K562 (cell line): ENCODE data around the gene ATG7. TPM values are rescaled to one million over a fixed set of nuclear protein-coding genes. Genes with fewer than 3 reads are reported as not detected.

ENCODE experiments used
- ATAC-seq: fragments of 200-7000 bp; cut with Tn5 transposase; 3 replicates; pipeline ENCODE4 v1.9.1; 2020; ENCODE audit warnings: moderate library complexity
- BruUV-seq: library from RNA; stranded (reverse); fragments of 400-500 nt; replicated peaks from 2 replicates; lab custom pipeline; 2021; lab: Mats Ljungman, UMichigan
- CTCF ChIA-PET: fragments of 300-600 bp; formaldehyde crosslinking; extraction: SDS; loops from one replicate; lab custom pipeline; 2021; ENCODE audit warnings: low intra/inter-chr PET ratio; lab: Yijun Ruan, JAX
- POLR2A ChIA-PET: fragments of 300-600, 350-650 bp; sonication (Branson Sonifier 250); formaldehyde crosslinking; extraction: SDS; loops from one replicate; lab custom pipeline; 2021; ENCODE audit warnings: antibody characterized with exemption, inconsistent platforms; lab: Yijun Ruan, JAX
- DNase-seq, 4 experiments: peaks; one replicate each; pipeline versions ENCODE4 v3.0.0 to v3.0.0-alpha.2; 2011 to 2018; ENCODE audit warnings: low spot score in 3 of 4, mixed read lengths in 3 of 4; ENCODE audit errors: extremely low read depth in 1 of 4
- FAIRE-seq: peaks from 2 replicates; lab custom pipeline; 2011; peaks lifted over from hg19 to GRCh38; lab: Jason Lieb, UNC
- H2AFZ ChIP-seq: 2 replicates; pipeline ENCODE4 v1.6.0; 2011; ENCODE audit warnings: low read depth, low read length, control low read depth, inconsistent platforms
- H3K27ac ChIP-seq: fragments of 200-600 bp; 3 replicates; pipeline ENCODE4 v1.8.0; 2011; ENCODE audit warnings: low read depth, mild to moderate bottlenecking, control low read depth, inconsistent platforms, low read length, moderate library complexity, mixed read lengths; ENCODE audit errors: extremely low read depth
- H3K27me3 ChIP-seq, 2 experiments: fragments of 300-600 bp in 1 of 2; 2 replicates in 1 of 2; 3 replicates in 1 of 2; pipeline versions ENCODE4 v1.6.0 to v1.8.0; 2011; ENCODE audit warnings: inconsistent platforms in 2 of 2, low read length in 2 of 2, mild to moderate bottlenecking in 1 of 2, mixed read lengths in 1 of 2, moderate library complexity in 1 of 2; ENCODE audit not compliant: control insufficient read depth in 2 of 2, insufficient read depth in 2 of 2
- H3K36me3 ChIP-seq: fragments of 300-600 bp; 3 replicates; pipeline ENCODE4 v1.8.0; 2011; ENCODE audit warnings: mild to moderate bottlenecking, low read length, inconsistent platforms; ENCODE audit not compliant: control insufficient read depth, insufficient read depth
- H3K4me1 ChIP-seq, 2 experiments: fragments of 200-600 bp in 1 of 2; replicated peaks in 1 of 2; 2 replicates in 1 of 2; 3 replicates in 1 of 2; pipeline versions ENCODE4 v1.5.1 to v1.8.0; 2011; ENCODE audit warnings: inconsistent platforms in 2 of 2, low read length in 2 of 2, mild to moderate bottlenecking in 1 of 2, mixed read lengths in 1 of 2, moderate library complexity in 1 of 2; ENCODE audit not compliant: control insufficient read depth in 2 of 2, insufficient read depth in 2 of 2
- H3K4me2 ChIP-seq: 2 replicates; pipeline ENCODE4 v1.6.1; 2011; ENCODE audit warnings: low read length, control low read depth, inconsistent platforms, mixed read lengths; ENCODE audit not compliant: insufficient read depth
- H3K4me3 ChIP-seq: fragments of 200-600 bp; sonication (generic), shearing (Covaris generic); 2 replicates; pipeline ENCODE4 v1.5.1; 2016; ENCODE audit warnings: control low read depth, inconsistent platforms
- H3K79me2 ChIP-seq: fragments of 200-600 bp; 3 replicates; pipeline ENCODE4 v1.8.0; 2011; ENCODE audit warnings: low read length, inconsistent platforms; ENCODE audit not compliant: control insufficient read depth, insufficient read depth
- H3K9ac ChIP-seq, 2 experiments: 2 replicates each; pipeline versions ENCODE4 v1.6.0 to v1.6.1; 2011; ENCODE audit warnings: low read depth in 2 of 2, low read length in 2 of 2, control low read depth in 1 of 2, inconsistent platforms in 1 of 2, mild to moderate bottlenecking in 1 of 2, mixed read lengths in 1 of 2; ENCODE audit not compliant: insufficient read depth in 1 of 2
- H3K9me1 ChIP-seq: one replicate; pipeline ENCODE4 v1.6.0; 2011; ENCODE audit warnings: inconsistent platforms, mild to moderate bottlenecking, low read length, moderate library complexity; ENCODE audit not compliant: control insufficient read depth, insufficient read depth
- H3K9me3 ChIP-seq: replicated peaks from 2 replicates; pipeline ENCODE4 v1.5.1; 2011; ENCODE audit warnings: low read depth, low read length, inconsistent platforms; ENCODE audit not compliant: control insufficient read depth, insufficient read depth
- H4K20me1 ChIP-seq: replicated peaks from 2 replicates; pipeline ENCODE4 v1.6.1; 2011; ENCODE audit warnings: low read length, inconsistent platforms, mixed read lengths; ENCODE audit not compliant: control insufficient read depth, insufficient read depth
- CAMTA2 ChIP-seq: fragments of 250-450 bp; sonication (Bioruptor Pico); conservative IDR thresholded peaks from 2 replicates; pipeline ENCODE4 v1.5.1; 2022
- HDAC8 ChIP-seq: fragments of 450-650 bp; IDR thresholded peaks from 2 replicates; pipeline ENCODE4 v1.6.1; 2016; ENCODE audit warnings: mild to moderate bottlenecking, missing genetic modification characterization, moderate library complexity, missing compliant biosample characterization
- KAT7 ChIP-seq: sonication (generic); formaldehyde crosslinking; IDR thresholded peaks from 2 replicates; pipeline ENCODE4 v1.8.0; 2022; ENCODE audit warnings: missing genetic modification reagents, mild to moderate bottlenecking, borderline replicate concordance
- MEF2D ChIP-seq: conservative IDR thresholded peaks from 2 replicates; pipeline ENCODE4 v1.6.1; 2016; ENCODE audit warnings: low read depth, missing genetic modification characterization, missing compliant biosample characterization
- NELFE ChIP-seq: IDR thresholded peaks from 2 replicates; pipeline ENCODE4 v1.6.1; 2011; ENCODE audit warnings: mild to moderate bottlenecking; ENCODE audit not compliant: insufficient read depth, insufficient read length
- RCOR1 ChIP-seq, 2 experiments: IDR thresholded peaks; 2 replicates each; pipeline ENCODE4 v1.6.1; 2012; ENCODE audit warnings: low read depth in 2 of 2, low read length in 2 of 2, borderline replicate concordance in 1 of 2, improper control_type of control experiment in 1 of 2
- SMARCE1 ChIP-seq: fragments of 450-650 bp; IDR thresholded peaks from 2 replicates; pipeline ENCODE4 v1.7.1; 2016; ENCODE audit warnings: mild to moderate bottlenecking
- STAG1 ChIP-seq: sonication (generic); formaldehyde crosslinking; IDR thresholded peaks from 2 replicates; pipeline ENCODE4 v1.5.0; 2020; ENCODE audit warnings: missing genetic modification reagents, borderline replicate concordance
- TCF3 ChIP-seq: sonication (generic); formaldehyde crosslinking; IDR thresholded peaks from 2 replicates; pipeline ENCODE4 v1.4.0; 2020; ENCODE audit warnings: mild to moderate bottlenecking, missing genetic modification reagents
- TSC22D4 ChIP-seq: fragments of 450-650 bp; IDR thresholded peaks from 2 replicates; pipeline ENCODE4 v1.6.1; 2016; ENCODE audit warnings: missing genetic modification characterization, missing biosample characterization, control low read depth
- U2AF1 ChIP-seq: fragments of 200-400 bp; formaldehyde crosslinking; optimal IDR thresholded peaks from 2 replicates; pipeline ENCODE3; 2017; ENCODE audit warnings: mild to moderate bottlenecking, low read depth, low read length, moderate library complexity
- ZFP36 ChIP-seq: fragments of 150-350 bp; IDR thresholded peaks from 2 replicates; pipeline ENCODE4 v1.6.1; 2018; ENCODE audit warnings: low read length, low read depth; ENCODE audit not compliant: partially characterized antibody
- ZNF217 ChIP-seq: sonication (generic); formaldehyde crosslinking; IDR thresholded peaks from 2 replicates; pipeline ENCODE4 v1.8.0; 2022; ENCODE audit warnings: mild to moderate bottlenecking, missing genetic modification reagents
- ZNF57 ChIP-seq: fragments of 450-650 bp; formaldehyde crosslinking; IDR thresholded peaks from 2 replicates; pipeline ENCODE4 v1.4.0; 2020; ENCODE audit warnings: mild to moderate bottlenecking, moderate library complexity
- ZNF644 ChIP-seq: fragments of 200-800 bp; sonication (Bioruptor generic); IDR thresholded peaks from 2 replicates; pipeline ENCODE4 v1.6.1; 2016; ENCODE audit warnings: low read depth, missing genetic modification characterization, missing compliant biosample characterization
- ZNF77 ChIP-seq: fragments of 250-450 bp; sonication (Bioruptor Pico); IDR thresholded peaks from 2 replicates; pipeline ENCODE4 v1.5.0; 2020
- WGBS: fragments of 100-300 bp; shearing (Covaris generic); methylation state at CpG from one replicate; pipeline ENCODE4 v1.1.6; 2016; ENCODE audit warnings: low coverage, mixed read lengths; ENCODE audit not compliant: insufficient coverage; ENCODE audit errors: missing lambda C conversion rate; 5-methylcytosine and 5-hydroxymethylcytosine counted together
- in situ Hi-C: fragments of 300-500 bp; cut with MboI; formaldehyde crosslinking; loops from 4 replicates; pipeline ENCODE4 v1.15.0; 2018; ENCODE audit warnings: inconsistent platforms, mixed read lengths
- intact Hi-C: fragments of 100-400 bp; cut with micrococcal nuclease; formaldehyde crosslinking; loops from 2 replicates; pipeline ENCODE4 v1.14.2; 2022
- polyA plus RNA-seq, 8 experiments: library from polyadenylated mRNA; depleted of rRNA in 4 of 8; stranded (reverse) in 5 of 8; unstranded in 3 of 8; fragments of >200 nt; fragmentation: Nextera tagmentation in 2 of 8; fragmentation: Illumina TruSeq in 1 of 8; extraction: Ambion mirVana in 2 of 8; extraction: Trizol in 1 of 8; gene quantifications; 2 replicates each; pipeline versions ENCODE4 v1.2.1 to v1.2.3, GENCODE V29; 2011 to 2014; ENCODE audit warnings: inconsistent platforms in 1 of 8, missing spikeins in 1 of 8
- total RNA-seq, 7 experiments: library from RNA; depleted of rRNA in 6 of 7; stranded (reverse); fragments of >200 nt in 6 of 7; fragmentation: Illumina TruSeq in 2 of 7; extraction: Trizol in 2 of 7; gene quantifications; 2 replicates each; pipeline versions ENCODE4 v1.2.1 to v1.2.3, GENCODE V29; 2011 to 2021; ENCODE audit warnings: low replicate concordance in 1 of 7
- TF ChIP-seq, protein P1 (sequence below): fragments of 250-450 bp; sonication (Bioruptor Pico); IDR thresholded peaks from 2 replicates; pipeline ENCODE4 v1.5.0; 2021

The ATG7 gene
- total and polyA plus RNA-seq, 9 of the 15 experiments (the other 6 are each of a cell fraction or from before 2014, with no cell fraction given), result 18.3 to 45.3 (median 33.6) TPM

DNA sequence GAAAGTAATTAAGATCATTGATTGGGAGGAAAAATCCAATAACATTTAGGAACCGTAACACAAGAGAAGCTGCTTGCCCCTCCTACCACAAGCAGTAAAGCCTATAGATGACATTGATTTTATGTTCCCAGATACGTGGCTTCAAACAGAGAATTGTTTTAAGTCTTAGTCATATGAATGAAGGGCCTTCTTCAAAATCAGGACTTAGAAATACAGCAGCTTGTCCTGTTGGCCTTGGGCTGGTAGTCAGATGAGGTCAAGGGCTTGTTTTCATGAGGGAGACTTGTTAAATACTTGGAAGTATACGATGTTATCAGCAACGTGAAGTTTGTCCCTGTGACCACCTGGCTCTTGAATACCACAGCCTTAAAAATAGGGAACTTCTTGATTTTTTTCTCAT lies 257.1 kb downstream of the ATG7 start:
- Histone ChIP-seq H3K4me1 (no peaks in the 10 kb centered on the region), H3K79me2 (no peaks in the 10 kb centered on the region), H3K27ac (no peak overlapping the region), H3K36me3 (no peaks in the 10 kb centered on the region; the same call in 2 of the 3 replicates), H3K9me1 (no peaks in the 10 kb centered on the region), H4K20me1 (no peaks in the 10 kb centered on the region), H2AFZ (no peak overlapping the region), H3K27me3 (no peaks in the 10 kb centered on the region), H3K4me3 (no peak overlapping the region), H3K9me3 (no peaks in the 10 kb centered on the region), H3K4me2 (no peak overlapping the region), H3K9ac (no peak overlapping the region)
- 26% methylated on average over 4 of the region's 4 CpGs for WGBS
- CTCF ChIA-PET, result no interaction called here
- ATAC-seq (no peak), DNase-seq (no peak), FAIRE-seq (no peak)
- intact Hi-C loops, result no loop called here
- in situ Hi-C loops, result no loop called here
- POLR2A ChIA-PET, result no interaction called here
- no TSS peak for BruUV-seq
- TF ChIP-seq TCF3 (CRISPR knock-in tag) (no peak), U2AF1 (no peak), SMARCE1 (no peak), MEF2D (tag) (no peak), ZFP36 (no peak), ZNF217 (CRISPR knock-in tag) (no peak), ZNF77 (no peak), RCOR1 (IDR thresholded peaks at IDR 0.05; ENCODE audit: borderline replicate concordance in 1 of 2, low read depth in 2 of 2, low read length in 2 of 2) (no peak), KAT7 (no peak), ZNF57 (CRISPR knock-in tag) (no peak), HDAC8 (tag) (no peak), STAG1 (CRISPR knock-in tag) (no peak), CAMTA2 (no peak), ZNF644 (tag) (no peak), TSC22D4 (tag) (no peak), NELFE (no peak)
- TF ChIP-seq, protein P1, sequence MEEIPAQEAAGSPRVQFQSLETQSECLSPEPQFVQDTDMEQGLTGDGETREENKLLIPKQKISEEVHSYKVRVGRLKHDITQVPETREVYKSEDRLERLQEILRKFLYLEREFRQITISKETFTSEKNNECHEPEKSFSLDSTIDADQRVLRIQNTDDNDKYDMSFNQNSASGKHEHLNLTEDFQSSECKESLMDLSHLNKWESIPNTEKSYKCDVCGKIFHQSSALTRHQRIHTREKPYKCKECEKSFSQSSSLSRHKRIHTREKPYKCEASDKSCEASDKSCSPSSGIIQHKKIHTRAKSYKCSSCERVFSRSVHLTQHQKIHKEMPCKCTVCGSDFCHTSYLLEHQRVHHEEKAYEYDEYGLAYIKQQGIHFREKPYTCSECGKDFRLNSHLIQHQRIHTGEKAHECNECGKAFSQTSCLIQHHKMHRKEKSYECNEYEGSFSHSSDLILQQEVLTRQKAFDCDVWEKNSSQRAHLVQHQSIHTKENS (CRISPR knock-in tag), result no peak
